CD14-positive monocyte (primary cell): ENCODE measurements around the gene PARP2. TPM values are rescaled to one million over a fixed set of nuclear protein-coding genes. Genes with fewer than 3 reads are reported as not detected.

ENCODE experiments used
- DNase-seq, 3 donors: peaks; one replicate each; pipeline ENCODE4 v3.0.0-alpha.2; 2011 to 2022
- H2AFZ ChIP-seq: 2 replicates; pipeline ENCODE4 v1.6.0; 2012; ENCODE audit warnings: mild to moderate bottlenecking, low read depth, low read length, inconsistent platforms; ENCODE audit not compliant: insufficient read depth, poor library complexity, severe bottlenecking
- H3K27ac ChIP-seq, 2 donors: 1 replicate in 1 of 2; 2 replicates in 1 of 2; pipeline ENCODE4 v1.5.1; 2012 to 2013; ENCODE audit warnings: low read length in 2 of 2, control low read depth in 1 of 2, inconsistent platforms in 1 of 2, low read depth in 1 of 2, mild to moderate bottlenecking in 1 of 2
- H3K27me3 ChIP-seq, 2 donors: one replicate each; pipeline versions ENCODE4 v1.6.0 to v1.6.1; 2011 to 2013; ENCODE audit warnings: low read length in 2 of 2; ENCODE audit not compliant: control insufficient read depth in 2 of 2, insufficient read depth in 2 of 2
- H3K36me3 ChIP-seq, 2 donors: replicated peaks in 1 of 2; 1 replicate in 1 of 2; 2 replicates in 1 of 2; pipeline versions ENCODE4 v1.5.1 to v1.6.1; 2012 to 2013; ENCODE audit warnings: low read length in 2 of 2, control low read depth in 1 of 2, inconsistent platforms in 1 of 2, mild to moderate bottlenecking in 1 of 2; ENCODE audit not compliant: insufficient read depth in 2 of 2, control insufficient read depth in 1 of 2
- H3K4me1 ChIP-seq, 2 donors: 1 replicate in 1 of 2; 2 replicates in 1 of 2; pipeline versions ENCODE4 v1.5.1 to v1.6.1; 2012 to 2013; ENCODE audit warnings: low read length in 2 of 2, control low read depth in 1 of 2, inconsistent platforms in 1 of 2, mild to moderate bottlenecking in 1 of 2, moderate library complexity in 1 of 2; ENCODE audit not compliant: insufficient read depth in 2 of 2, control insufficient read depth in 1 of 2
- H3K4me2 ChIP-seq: replicated peaks from 2 replicates; pipeline ENCODE3; 2012; ENCODE audit warnings: low read length, moderate library complexity, mild to moderate bottlenecking; ENCODE audit not compliant: poor library complexity, severe bottlenecking; ENCODE audit errors: extremely low read depth
- H3K4me3 ChIP-seq, 3 experiments: fragments of 200-600 bp in 1 of 3; sonication (generic) in 1 of 3; replicated peaks in 1 of 3; 1 replicate in 2 of 3; 2 replicates in 1 of 3; pipeline ENCODE4 v1.5.1; 2011 to 2013; ENCODE audit warnings: low read length in 3 of 3, mild to moderate bottlenecking in 3 of 3, control low read depth in 2 of 3, low read depth in 2 of 3, inconsistent platforms in 1 of 3, moderate library complexity in 1 of 3
- H3K79me2 ChIP-seq: 2 replicates; pipeline ENCODE4 v1.6.0; 2012; ENCODE audit warnings: mild to moderate bottlenecking, control low read depth, inconsistent platforms, low read length, moderate library complexity; ENCODE audit not compliant: insufficient read depth
- H3K9ac ChIP-seq: 2 replicates; pipeline ENCODE4 v1.6.0; 2017; ENCODE audit warnings: low read length, mild to moderate bottlenecking; ENCODE audit not compliant: insufficient read depth, poor library complexity, severe bottlenecking
- H3K9me3 ChIP-seq, 2 donors: replicated peaks in 1 of 2; 1 replicate in 1 of 2; 2 replicates in 1 of 2; pipeline versions ENCODE4 v1.5.1 to v1.6.1; 2012 to 2013; ENCODE audit warnings: low read length in 2 of 2, control low read depth in 1 of 2; ENCODE audit not compliant: control insufficient read depth in 1 of 2, insufficient read depth in 1 of 2
- H4K20me1 ChIP-seq: 2 replicates; pipeline ENCODE4 v1.6.0; 2012; ENCODE audit warnings: mild to moderate bottlenecking, low read length, control low read depth, moderate library complexity; ENCODE audit not compliant: insufficient read depth
- H3K27ac Mint-ChIP-seq, 7 donors: one replicate each; pipeline ENCODE4 v1.8.0; 2020; ENCODE audit warnings: mild to moderate bottlenecking in 7 of 7, mixed read lengths in 7 of 7, moderate library complexity in 6 of 7, inconsistent platforms in 2 of 7
- H3K27me3 Mint-ChIP-seq, 3 donors: one replicate each; pipeline ENCODE4 v1.8.0; 2021 to 2022; ENCODE audit warnings: low read depth in 3 of 3, mild to moderate bottlenecking in 3 of 3, mixed read lengths in 3 of 3, moderate library complexity in 3 of 3, inconsistent platforms in 1 of 3
- H3K36me3 Mint-ChIP-seq, 2 donors: one replicate each; pipeline ENCODE4 v1.8.0; 2020; ENCODE audit warnings: mixed read lengths in 2 of 2, inconsistent platforms in 1 of 2, mild to moderate bottlenecking in 1 of 2
- H3K4me1 Mint-ChIP-seq: one replicate; pipeline ENCODE4 v1.8.0; 2020; ENCODE audit warnings: mild to moderate bottlenecking, mixed read lengths
- H3K4me3 Mint-ChIP-seq, 2 donors: one replicate each; pipeline ENCODE4 v1.8.0; 2020; ENCODE audit warnings: mild to moderate bottlenecking in 2 of 2, mixed read lengths in 2 of 2, moderate library complexity in 1 of 2
- H3K9me3 Mint-ChIP-seq, 7 donors: one replicate each; pipeline ENCODE4 v1.8.0; 2020 to 2022; ENCODE audit warnings: mixed read lengths in 7 of 7, mild to moderate bottlenecking in 6 of 7, moderate library complexity in 6 of 7, inconsistent platforms in 2 of 7
- CTCF ChIP-seq: fragments of 200-600 bp; IDR thresholded peaks from one replicate; pipeline ENCODE4 v1.8.0; 2022; ENCODE audit warnings: antibody characterized with exemption, mild to moderate bottlenecking
- WGBS: methylation state at CpG from one replicate; pipeline ENCODE4 v1.1.5; 2013; ENCODE audit warnings: missing lambda C conversion rate; ENCODE audit not compliant: insufficient coverage; 5-methylcytosine and 5-hydroxymethylcytosine counted together
- intact Hi-C, 2 donors: fragments of 100-400 bp; cut with micrococcal nuclease; formaldehyde crosslinking; loops; one replicate each; pipeline versions ENCODE4 v1.15.0 to v1.15.1; 2023
- polyA plus RNA-seq, 3 donors: library from polyadenylated mRNA; depleted of rRNA in 1 of 3; unstranded in 2 of 3; stranded (reverse) in 1 of 3; fragments of 300-500 nt in 2 of 3; fragments of >200 nt in 1 of 3; fragmentation: Illumina TruSeq in 2 of 3; gene quantifications; 1 replicate in 2 of 3; 2 replicates in 1 of 3; pipeline ENCODE4 v1.2.3, GENCODE V29; 2012 to 2021

Gene PARP2
- polyA plus RNA-seq, 3 donors, result 1.8 to 7.3 (median 3.9) TPM

- Mint-ChIP-seq H3K27me3 (no peaks in the 10 kb centered on the region), H3K9me3 (no peaks in the 10 kb centered on the region), H3K4me1 (no peaks in the 10 kb centered on the region), H3K4me3 (no peak overlapping the region), H3K36me3 (peaks cover 95 to 98% of the 10 kb centered on the region in 2 donors), H3K27ac (peak overlapping the region in 3 of 7 donors; percentile 10 to 34 (median 15))
- intact Hi-C loops, result no loop called here
- Histone ChIP-seq H3K4me1 (no peaks in the 10 kb centered on the region), H3K27me3 (no peaks in the 10 kb centered on the region), H3K4me2 (no peak overlapping the region), H3K36me3 (peaks cover 98 to 100% of the 10 kb centered on the region in 2 donors), H3K79me2 (no peaks in the 10 kb centered on the region), H3K9ac (no peak overlapping the region), H3K27ac (no peak overlapping the region), H4K20me1 (peaks cover 87% of the 10 kb centered on the region), H2AFZ (no peak overlapping the region), H3K4me3 (no peak overlapping the region), H3K9me3 (no peaks in the 10 kb centered on the region)
- no peak for TF ChIP-seq CTCF
- 97% methylated on average over 3 of the region's 6 CpGs for WGBS
- DNase-seq, result no peak
Observed at GRCh38 chr14:20380681-20381080, 37.2 kb downstream of the PARP2 start.

- H3K27ac Mint-ChIP-seq, result peak overlapping the region in 1 of 7 donors; percentile 9
- WGBS, result 100% methylated on average over 2 of the region's 7 CpGs
- intact Hi-C loops, result no loop called here
Observed at GRCh38 chr14:20381341-20381740, 37.9 kb downstream of the PARP2 start.

More at GRCh38 chr14:20381341-20381740, 37.9 kb downstream of the PARP2 start:
- Histone ChIP-seq H3K36me3 (peaks cover 98 to 100% of the 10 kb centered on the region in 2 donors), H3K9me3 (no peaks in the 10 kb centered on the region), H3K27me3 (no peaks in the 10 kb centered on the region), H3K4me2 (no peak overlapping the region), H3K27ac (no peak overlapping the region), H3K4me1 (no peaks in the 10 kb centered on the region), H4K20me1 (peaks cover 86% of the 10 kb centered on the region), H3K9ac (no peak overlapping the region), H3K79me2 (no peaks in the 10 kb centered on the region), H3K4me3 (no peak overlapping the region), H2AFZ (no peak overlapping the region)
- DNase-seq, result no peak
- no peaks in the 10 kb centered on the region for H3K27me3 Mint-ChIP-seq
- H3K36me3 Mint-ChIP-seq, result peaks cover 95 to 98% of the 10 kb centered on the region in 2 donors
- TF ChIP-seq CTCF, result no peak
- no peaks in the 10 kb centered on the region for H3K4me1 Mint-ChIP-seq
- no peak overlapping the region for H3K4me3 Mint-ChIP-seq
- H3K9me3 Mint-ChIP-seq, result no peaks in the 10 kb centered on the region
